K562 (cell line): ENCODE results near the gene YARS1.

Experiments used
- SPI1 ChIP-seq: IDR thresholded peaks from 2 replicates; pipeline ENCODE4 v1.6.1; 2011; ENCODE audit warnings: low read depth, low read length, control low read depth, borderline replicate concordance
- ZNF146 ChIP-seq: IDR thresholded peaks from one replicate; pipeline ENCODE4 v1.6.1; 2018; ENCODE audit warnings: missing compliant biosample characterization; ENCODE audit not compliant: unreplicated experiment

DNA sequence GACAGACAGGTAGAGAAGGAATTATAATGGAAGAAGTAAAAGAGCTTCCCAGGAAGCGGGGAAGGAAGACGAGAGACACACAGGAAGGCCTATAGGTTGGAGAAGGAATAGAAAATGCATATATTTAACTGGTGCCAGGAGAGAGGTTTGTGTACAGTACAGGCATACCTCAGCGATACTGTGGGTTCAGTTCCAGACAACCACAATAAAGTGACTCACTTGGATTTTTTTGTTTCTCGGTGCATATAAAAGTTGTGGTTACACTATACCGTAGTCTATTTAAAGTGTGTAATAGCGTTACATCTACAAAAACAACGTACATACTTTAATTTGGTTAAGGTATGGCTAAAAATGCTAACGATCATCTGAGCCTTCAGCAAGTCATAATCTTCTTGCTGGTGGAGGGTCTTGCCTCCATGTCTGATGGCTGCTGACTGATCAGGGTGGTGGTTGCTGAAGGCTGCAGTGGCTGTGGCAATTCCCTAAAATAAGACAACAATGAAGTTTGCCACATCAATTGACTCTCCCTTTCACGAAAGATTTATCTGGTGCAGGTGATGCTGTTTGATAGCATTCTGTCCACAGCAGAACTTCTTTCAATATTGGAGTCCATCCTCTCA is 16.0 kb downstream of the YARS1 start:
- TF ChIP-seq ZNF146 (CRISPR knock-in tag) (no peak), SPI1 (no peak)
